8988T (cell line): ENCODE data around the gene STXBP6.
"Not testable (repeated sequence)": the region's sequence is repeated elsewhere in the genome, so short reads cannot be mapped to it uniquely, and the experiment has no call there.

ENCODE experiments used
- DNase-seq: peaks from one replicate; pipeline ENCODE4 v3.0.0; 2011

STXBP6 gene

GRCh38 chr14:24948261-24948847 is 101.6 kb downstream of the STXBP6 start:
- no peak for DNase-seq

DNA sequence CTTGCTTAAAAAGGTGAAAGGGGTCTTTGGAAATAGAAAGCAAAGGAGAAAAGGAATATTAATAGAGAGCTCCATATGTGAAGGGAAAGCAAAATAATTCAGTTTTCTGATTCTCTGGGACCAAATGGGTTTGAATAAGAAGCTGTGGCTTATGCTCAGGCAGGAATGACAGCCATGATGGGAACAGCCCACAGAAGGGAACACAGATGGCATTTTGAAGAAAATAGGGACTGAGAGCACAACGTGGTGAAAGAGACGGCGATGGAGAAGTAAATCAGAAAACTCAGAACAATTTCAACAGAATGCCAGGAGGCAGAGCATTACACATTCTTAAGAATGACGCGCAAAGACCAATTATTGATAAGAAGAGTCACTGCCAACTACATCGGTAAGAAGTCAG is 102.8 kb downstream of the STXBP6 start:
- DNase-seq: no peak

GRCh38 chr14:24944800-24945199 is 105.1 kb downstream of the STXBP6 start:
- DNase-seq: no peak

GRCh38 chr14:24943024-24943423 is 106.9 kb downstream of the STXBP6 start:
- DNase-seq: no peak

DNA sequence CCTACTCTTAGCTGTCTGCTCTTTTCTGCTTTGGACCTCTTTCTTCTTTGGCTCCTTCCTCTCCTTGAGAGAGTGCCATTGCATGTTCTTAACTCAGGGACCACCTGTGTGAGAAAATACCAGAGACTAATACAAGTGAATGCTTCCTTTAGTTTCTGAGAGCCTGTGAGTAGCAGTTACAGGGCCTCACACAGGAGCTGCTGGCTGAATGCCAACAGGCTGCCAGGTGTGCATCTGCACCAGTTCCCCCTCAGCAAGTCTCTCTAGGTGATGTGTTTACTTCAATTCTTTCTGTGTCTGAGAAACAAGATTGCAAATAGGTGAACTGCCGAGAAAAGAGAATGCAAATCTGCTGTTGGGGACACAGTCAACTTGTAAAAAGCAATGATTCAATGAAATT is 108.2 kb downstream of the STXBP6 start:
- no peak for DNase-seq

DNA sequence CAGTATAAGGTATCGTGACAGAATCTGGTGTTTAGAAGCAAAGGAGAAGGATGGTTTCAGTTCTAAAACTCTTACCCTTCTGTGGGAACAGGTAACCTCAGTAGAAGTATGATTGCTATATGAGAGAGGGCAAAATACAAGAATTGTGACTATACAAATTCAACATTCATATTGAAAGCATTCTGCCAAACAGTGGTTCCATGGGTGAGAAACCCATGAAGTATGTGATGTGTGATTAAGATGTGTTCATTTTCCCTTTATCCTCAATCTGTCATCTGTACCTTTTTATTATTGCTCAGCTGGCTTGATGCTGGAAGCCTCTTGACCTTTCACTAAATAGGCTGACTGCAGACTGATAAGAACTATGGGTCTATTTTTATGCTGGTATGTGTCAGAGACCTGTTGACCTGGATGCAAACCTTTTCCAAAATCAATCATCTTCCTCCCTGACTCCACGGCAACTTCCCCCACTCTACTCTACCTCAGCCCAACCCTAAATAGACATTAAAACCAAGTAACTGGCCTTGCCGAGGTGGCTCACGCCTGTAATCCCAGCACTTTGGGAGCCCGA is 109.6 kb downstream of the STXBP6 start:
- DNase-seq: no peak

DNA sequence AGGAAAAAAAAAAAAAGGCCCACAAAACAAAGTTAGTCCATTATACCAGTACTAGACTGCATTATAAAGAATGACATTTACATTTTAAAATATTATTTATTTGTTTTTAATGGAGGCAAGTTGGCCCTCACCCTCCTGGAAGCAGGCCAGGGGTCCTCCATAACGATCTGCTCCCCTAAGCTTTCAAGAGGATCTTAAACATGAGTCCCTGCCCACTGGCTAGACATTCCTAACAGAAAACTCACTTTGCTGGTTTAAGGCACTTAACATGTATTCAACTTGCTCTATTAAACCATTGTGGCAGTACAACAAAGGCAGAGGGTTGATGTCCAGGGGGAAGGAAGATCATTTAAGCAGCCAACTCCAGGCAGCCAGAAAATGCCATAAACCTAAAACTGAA is 111.4 kb downstream of the STXBP6 start:
- DNase-seq: no peak

- no peak for DNase-seq
Measured at GRCh38 chr14:24937300-24937699, 112.6 kb downstream of the STXBP6 start.

DNA sequence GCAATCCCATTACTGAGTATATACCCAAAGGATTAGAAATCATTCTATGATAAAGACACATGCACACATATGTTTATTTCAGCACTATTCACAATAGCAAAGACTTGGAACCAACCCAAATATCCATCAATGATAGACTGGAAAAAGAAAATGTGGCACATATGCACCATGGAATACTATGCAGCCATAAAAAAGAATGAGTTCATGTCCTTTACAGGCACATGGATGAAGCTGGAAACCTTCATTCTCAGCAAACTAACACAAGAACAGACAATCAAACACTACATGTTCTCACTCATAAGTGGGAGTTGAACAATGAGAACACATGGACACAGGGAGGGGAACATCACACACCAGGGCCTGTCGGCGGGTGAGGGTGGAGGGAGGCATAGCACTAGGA is 113.2 kb downstream of the STXBP6 start:
- DNase-seq: not testable (repeated sequence)

GRCh38 chr14:24935796-24936195 is 114.2 kb downstream of the STXBP6 start:
- no peak for DNase-seq

GRCh38 chr14:24928386-24928900 is 121.5 kb downstream of the STXBP6 start:
- no peak for DNase-seq

- DNase-seq: no peak
Measured at GRCh38 chr14:24927809-24928208, 122.1 kb downstream of the STXBP6 start.

- no peak for DNase-seq
Measured at GRCh38 chr14:24925771-24926374, 124.1 kb downstream of the STXBP6 start.

DNA sequence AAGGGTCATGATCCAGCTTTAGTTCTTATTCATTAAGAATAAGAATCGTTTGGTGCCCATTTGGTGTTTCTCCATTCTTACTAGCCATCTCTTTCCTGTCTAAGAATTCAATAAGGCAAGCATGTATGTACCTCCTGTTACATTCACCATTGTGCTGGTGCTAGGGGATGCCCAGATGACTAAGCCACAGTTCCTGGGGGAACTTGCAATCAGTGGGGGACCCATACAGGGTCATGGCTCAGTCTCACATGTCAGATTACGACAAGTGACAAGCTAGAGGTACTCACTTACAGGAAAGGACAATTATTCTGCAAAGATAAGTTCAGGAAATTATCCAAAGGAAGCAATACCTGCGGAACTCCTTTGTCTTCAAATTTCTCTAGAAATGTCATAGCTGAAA is 125.4 kb downstream of the STXBP6 start:
- DNase-seq: no peak

GRCh38 chr14:24921903-24922302 is 128.0 kb downstream of the STXBP6 start:
- DNase-seq: no peak

- DNase-seq: no peak
Measured at GRCh38 chr14:24920265-24921075, 129.5 kb downstream of the STXBP6 start.

- no peak for DNase-seq
Measured at GRCh38 chr14:24918822-24919221, 131.1 kb downstream of the STXBP6 start.

- DNase-seq: no peak
Measured at GRCh38 chr14:24915958-24916595, 133.9 kb downstream of the STXBP6 start.

DNA sequence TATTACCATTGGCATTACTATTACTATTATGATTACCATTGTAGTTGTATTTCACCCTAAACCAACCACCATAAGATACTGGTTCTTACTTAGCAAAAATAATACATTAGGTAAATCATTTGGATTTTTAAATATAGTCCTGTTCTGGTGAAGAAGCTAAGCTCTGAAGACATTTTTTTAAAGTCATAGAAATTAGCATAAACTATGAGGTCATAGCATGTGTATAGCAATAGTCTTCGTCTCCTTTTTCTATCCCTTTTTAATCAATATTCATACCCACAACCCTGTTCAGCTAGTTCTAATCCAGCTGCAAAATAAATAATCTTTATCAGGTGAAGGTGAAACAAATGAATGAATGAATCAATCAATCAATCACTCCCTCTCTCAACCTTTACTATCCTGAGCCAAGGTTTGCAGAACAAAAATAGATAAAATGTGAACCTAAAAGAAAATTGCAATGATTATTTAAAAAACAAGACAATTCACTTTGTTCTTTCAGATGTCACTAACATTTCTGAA is 134.5 kb downstream of the STXBP6 start:
- no peak for DNase-seq

- DNase-seq: no peak
Measured at GRCh38 chr14:24913746-24914145, 136.2 kb downstream of the STXBP6 start.

GRCh38 chr14:24913021-24913420 is 136.9 kb downstream of the STXBP6 start:
- no peak for DNase-seq

DNA sequence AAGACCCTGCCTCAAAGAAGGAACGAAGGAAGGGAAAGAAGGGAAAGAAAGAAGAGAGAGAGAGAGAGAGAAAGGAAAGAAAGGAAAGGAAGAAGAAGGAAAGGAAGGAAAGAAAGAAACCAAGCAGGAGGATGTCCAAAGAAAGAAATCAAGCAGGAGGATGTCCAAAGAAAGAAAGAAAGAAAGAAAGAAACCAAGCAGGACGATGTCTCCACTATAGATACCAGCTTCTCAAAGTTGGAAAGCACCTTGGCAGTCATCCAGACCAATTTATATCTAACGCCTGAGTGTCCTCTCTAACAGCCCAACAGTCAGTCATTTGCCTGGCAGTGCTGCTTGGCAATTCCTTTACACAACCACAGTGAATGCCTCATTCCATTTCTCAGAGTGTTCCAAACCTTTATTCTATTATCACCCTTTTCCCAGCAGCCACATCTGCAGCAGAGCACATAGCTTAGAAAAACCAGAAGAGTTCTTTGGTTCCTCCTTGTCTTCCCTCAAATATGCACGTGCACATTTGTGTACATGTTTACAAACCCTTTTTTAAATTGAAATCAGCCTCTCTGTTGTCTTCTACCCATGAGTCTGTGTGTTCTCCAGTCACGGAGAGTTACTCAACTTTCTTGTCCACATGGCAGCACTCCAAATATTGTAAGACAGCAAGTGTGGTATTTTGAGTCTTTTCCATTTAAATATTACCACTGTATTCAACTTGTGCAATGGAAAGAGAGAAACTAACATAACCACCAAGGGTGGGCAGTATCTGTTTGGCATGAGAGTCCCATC is 138.4 kb downstream of the STXBP6 start:
- DNase-seq: no peak
